ENCODE measurements around the gene PPDPF.

DNA sequence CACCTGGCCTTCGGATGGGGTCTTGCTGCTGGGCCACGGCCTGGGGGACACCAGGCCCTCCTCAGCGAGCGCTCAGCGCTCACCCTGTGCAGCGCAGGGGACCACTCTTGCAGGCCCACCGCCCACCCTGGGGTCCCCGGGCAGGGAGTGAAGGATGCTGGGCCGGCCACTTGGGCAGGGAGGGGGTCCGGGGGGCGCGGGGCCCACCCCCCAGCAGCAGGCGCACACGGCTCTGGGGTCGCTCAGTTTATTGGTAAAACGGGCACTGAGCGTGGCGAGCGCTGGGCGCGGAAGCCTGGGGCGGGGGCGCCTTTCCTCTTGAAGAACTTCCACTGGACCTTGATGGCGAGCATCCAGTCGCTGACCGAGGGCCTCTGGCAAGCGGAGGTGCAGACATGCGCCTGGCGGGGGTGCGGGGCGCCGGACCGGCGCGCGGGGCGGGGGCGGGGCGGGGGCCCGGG lies 32.8 kb upstream of the PPDPF start:
- TF ChIP-seq, protein P1, sequence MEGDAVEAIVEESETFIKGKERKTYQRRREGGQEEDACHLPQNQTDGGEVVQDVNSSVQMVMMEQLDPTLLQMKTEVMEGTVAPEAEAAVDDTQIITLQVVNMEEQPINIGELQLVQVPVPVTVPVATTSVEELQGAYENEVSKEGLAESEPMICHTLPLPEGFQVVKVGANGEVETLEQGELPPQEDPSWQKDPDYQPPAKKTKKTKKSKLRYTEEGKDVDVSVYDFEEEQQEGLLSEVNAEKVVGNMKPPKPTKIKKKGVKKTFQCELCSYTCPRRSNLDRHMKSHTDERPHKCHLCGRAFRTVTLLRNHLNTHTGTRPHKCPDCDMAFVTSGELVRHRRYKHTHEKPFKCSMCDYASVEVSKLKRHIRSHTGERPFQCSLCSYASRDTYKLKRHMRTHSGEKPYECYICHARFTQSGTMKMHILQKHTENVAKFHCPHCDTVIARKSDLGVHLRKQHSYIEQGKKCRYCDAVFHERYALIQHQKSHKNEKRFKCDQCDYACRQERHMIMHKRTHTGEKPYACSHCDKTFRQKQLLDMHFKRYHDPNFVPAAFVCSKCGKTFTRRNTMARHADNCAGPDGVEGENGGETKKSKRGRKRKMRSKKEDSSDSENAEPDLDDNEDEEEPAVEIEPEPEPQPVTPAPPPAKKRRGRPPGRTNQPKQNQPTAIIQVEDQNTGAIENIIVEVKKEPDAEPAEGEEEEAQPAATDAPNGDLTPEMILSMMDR (conservative IDR thresholded peaks at IDR 0.05; ENCODE audit: low read length), result no peak
- TF ChIP-seq EZH2phosphoT487 (IDR thresholded peaks at IDR 0.05; ENCODE audit: borderline replicate concordance, low read depth, low read length), result no peak

All from OCI-LY7 (cell line).